Central memory CD8-positive, alpha-beta T cell (primary cell): ENCODE data around the gene GDF2.

Experiments used
- ATAC-seq: fragments of 150-1000 bp; cut with Tn5 transposase; replicated peaks from 2 replicates; pipeline ENCODE4 v1.10.0; 2022; ENCODE audit warnings: mild to moderate bottlenecking, moderate FRiP score, moderate number of reproducible peaks; ENCODE audit not compliant: poor library complexity, severe bottlenecking; ENCODE audit errors: extremely low read depth
- DNase-seq, 2 donors: peaks; one replicate each; pipeline ENCODE4 v3.0.0; 2021; ENCODE audit warnings: low spot score in 2 of 2
- H3K27ac Mint-ChIP-seq: one replicate; pipeline ENCODE4 v1.8.0; 2022; ENCODE audit warnings: low read depth, mild to moderate bottlenecking, moderate library complexity, mixed read lengths
- H3K27me3 Mint-ChIP-seq: one replicate; pipeline ENCODE4 v1.8.0; 2022; ENCODE audit warnings: mixed read lengths
- H3K36me3 Mint-ChIP-seq: one replicate; pipeline ENCODE4 v1.8.0; 2022; ENCODE audit warnings: mild to moderate bottlenecking, moderate library complexity, mixed read lengths; ENCODE audit not compliant: insufficient read depth
- H3K4me1 Mint-ChIP-seq: one replicate; pipeline ENCODE4 v1.8.0; 2022; ENCODE audit warnings: mixed read lengths
- H3K4me3 Mint-ChIP-seq: one replicate; pipeline ENCODE4 v1.8.0; 2022; ENCODE audit warnings: mild to moderate bottlenecking, moderate library complexity, mixed read lengths
- H3K9me3 Mint-ChIP-seq: one replicate; pipeline ENCODE4 v1.8.0; 2022; ENCODE audit warnings: mixed read lengths

GDF2 gene

DNA sequence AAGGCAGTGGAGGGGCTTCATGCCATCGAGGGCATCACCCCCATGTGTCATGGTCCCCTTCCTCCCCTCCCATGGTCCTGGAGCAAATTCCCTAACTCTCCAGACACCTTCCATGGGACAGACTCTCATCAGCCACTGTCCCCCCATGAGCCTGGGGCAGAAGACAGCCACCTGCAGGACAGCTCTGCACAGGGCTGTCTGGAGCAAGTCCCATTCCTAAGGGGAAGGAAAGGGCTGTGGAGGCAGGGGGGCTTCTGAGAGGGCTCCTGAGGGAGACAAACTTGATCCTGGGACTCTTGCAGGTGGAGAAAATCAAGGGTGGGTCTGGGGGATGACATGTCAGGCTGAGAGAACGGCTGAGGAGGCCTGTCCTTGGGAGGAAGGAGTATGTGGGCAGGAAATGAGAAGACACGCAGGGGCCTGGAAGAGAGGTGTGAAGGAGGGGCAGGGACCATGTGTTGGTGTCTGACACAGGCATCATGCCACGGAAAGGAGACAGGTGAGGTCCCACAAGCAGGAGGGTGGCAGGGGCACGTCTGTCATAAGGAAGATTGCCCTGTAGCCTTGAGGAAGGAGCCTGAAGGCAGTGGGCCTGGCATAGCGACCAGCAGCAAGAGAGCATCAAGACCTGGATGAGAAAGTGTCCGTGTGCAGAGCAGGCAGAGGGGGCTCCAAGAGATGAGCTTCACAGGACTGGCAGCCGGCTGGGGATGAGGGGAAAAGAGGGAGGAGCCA, 36.7 kb upstream of the GDF2 start:
- Mint-ChIP-seq H3K27ac (no peak overlapping the region), H3K4me3 (no peak overlapping the region), H3K9me3 (no peaks in the 10 kb centered on the region), H3K27me3 (no peaks in the 10 kb centered on the region), H3K36me3 (no peaks in the 10 kb centered on the region), H3K4me1 (peaks cover 15% of the 10 kb centered on the region)
- ATAC-seq = no peak
- DNase-seq = no peak

DNA sequence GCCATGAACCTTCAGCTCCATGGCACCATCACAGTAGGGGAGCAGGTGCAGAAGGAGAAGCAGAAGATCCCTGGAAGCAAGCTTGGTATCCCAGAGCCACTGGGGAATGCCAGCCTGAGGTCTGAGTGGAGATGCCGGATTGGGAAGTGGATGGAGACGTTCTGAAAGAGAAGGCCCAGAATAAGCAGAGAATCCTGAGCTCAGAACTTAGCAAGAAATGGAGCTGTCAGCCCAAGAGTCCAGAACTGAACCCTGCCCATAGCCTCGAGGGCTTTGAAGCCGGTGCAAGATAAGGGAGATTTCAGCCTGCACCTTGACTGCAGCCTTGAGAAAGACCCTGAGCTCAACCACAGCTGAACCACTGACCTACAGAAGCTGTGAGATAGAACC, 36.1 kb upstream of the GDF2 start:
- no peak for DNase-seq
- ATAC-seq = no peak
- no peaks in the 10 kb centered on the region for H3K27me3 Mint-ChIP-seq
- H3K27ac Mint-ChIP-seq = no peak overlapping the region
- no peak overlapping the region for H3K4me3 Mint-ChIP-seq
- H3K4me1 Mint-ChIP-seq = peaks cover 15% of the 10 kb centered on the region
- H3K36me3 Mint-ChIP-seq = no peaks in the 10 kb centered on the region
- H3K9me3 Mint-ChIP-seq = no peaks in the 10 kb centered on the region

DNA sequence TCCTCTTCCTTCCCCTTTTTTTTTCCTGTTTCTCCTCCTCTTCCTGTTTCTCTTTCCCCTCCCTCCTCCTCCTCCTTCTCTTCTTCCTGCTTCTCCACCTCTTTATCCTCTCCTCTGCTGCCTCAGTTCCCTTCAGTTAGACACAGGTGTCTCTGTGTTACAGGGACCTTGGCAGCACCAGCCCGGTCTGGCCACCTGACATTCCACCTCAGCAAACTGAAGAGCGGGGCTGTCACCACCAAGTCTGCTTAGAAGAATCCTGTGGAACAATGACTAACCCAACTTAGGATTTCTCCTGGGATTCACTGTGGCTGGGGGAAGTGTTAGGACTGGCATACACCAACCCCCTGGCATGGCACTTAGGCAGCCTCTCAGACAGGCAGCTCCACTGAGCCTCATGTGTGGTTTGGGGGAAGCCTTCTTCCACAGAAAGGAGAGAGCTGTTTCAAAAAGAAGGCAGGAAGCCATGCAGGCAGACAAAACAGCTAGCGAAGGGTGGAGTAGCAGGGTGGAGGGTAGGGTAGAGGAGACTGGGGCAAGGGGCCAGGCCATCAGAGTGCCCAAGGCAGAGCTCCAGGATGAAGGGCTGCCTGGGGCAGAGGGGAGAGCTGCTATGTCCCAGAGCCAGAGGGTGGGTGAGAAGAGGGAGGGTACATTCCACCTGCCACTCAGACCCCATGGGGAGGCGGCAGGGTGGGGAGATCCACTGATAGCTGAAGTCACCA, 35.5 kb upstream of the GDF2 start:
- no peak for DNase-seq
- Mint-ChIP-seq H3K27me3 (no peaks in the 10 kb centered on the region), H3K36me3 (no peaks in the 10 kb centered on the region), H3K4me1 (peaks cover 15% of the 10 kb centered on the region), H3K4me3 (no peak overlapping the region), H3K27ac (no peak overlapping the region), H3K9me3 (no peaks in the 10 kb centered on the region)
- no peak for ATAC-seq

DNA sequence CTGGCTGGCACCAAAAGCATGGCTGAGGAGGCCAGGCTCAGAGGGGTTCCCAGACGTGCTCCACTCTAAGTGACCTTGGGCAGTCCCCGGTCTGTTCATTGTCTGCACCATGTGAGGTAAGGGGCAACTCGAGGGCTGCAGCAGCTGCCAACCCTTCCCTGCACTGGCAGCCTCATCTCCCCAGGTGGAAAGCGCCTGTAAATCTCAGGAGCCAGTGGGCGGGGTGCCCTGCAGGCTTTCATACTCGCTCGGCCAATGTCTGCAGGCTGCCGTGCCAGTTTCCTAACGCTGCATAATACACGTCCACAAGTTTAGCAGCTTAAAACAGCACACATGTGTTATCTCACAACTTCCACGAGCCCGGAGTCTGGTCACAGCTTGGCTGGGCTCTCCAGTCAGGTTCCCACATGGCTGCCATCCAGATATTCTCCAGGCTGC, 34.9 kb upstream of the GDF2 start:
- DNase-seq (no peak), ATAC-seq (no peak)
- H3K27ac Mint-ChIP-seq = no peak overlapping the region
- no peaks in the 10 kb centered on the region for H3K27me3 Mint-ChIP-seq
- H3K4me1 Mint-ChIP-seq = peaks cover 15% of the 10 kb centered on the region
- no peaks in the 10 kb centered on the region for H3K9me3 Mint-ChIP-seq
- H3K36me3 Mint-ChIP-seq = no peaks in the 10 kb centered on the region
- no peak overlapping the region for H3K4me3 Mint-ChIP-seq

DNA sequence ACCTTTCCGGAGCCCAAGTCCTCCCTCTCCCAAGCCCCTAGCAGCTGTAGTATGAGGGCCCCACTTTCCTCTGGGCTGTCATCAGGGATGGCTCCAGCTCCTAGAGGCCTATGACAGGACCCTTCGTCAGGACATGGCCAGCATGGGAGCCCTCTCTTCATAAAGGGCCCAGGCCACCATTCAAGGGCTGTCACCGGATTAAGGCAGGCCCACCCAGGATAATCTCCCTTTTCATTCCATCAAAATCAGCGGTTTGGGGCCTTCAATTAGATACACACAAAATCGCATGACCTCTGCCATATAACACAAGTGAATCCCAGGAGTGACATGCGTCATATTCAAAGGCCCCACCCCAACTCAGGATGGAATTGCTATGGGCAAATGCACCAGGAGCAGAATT, 34.4 kb upstream of the GDF2 start:
- Mint-ChIP-seq H3K4me3 (no peak overlapping the region), H3K27me3 (no peaks in the 10 kb centered on the region), H3K36me3 (no peaks in the 10 kb centered on the region), H3K4me1 (peaks cover 15% of the 10 kb centered on the region), H3K27ac (no peak overlapping the region), H3K9me3 (no peaks in the 10 kb centered on the region)
- DNase-seq = no peak
- ATAC-seq = no peak

DNA sequence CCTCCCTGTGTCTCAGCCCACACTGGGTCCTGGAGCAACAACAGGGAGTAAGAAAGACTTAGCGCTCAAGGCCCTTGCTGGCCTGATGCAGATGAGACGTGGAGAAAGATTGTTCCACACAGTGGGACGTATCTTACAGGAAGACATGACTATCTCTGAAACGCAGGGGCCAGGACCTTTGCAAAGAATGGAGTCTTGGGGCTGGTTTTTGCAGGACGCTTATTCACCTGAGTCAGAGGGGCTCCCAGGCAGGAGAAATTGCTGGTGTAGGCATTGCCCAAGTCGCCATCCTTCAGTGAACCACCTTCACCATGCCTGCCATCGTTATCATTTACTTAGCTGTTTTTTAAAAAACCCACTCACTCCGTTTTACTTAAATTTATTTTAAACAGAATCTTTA, 34.0 kb upstream of the GDF2 start:
- no peak for DNase-seq
- Mint-ChIP-seq H3K4me3 (no peak overlapping the region), H3K9me3 (no peaks in the 10 kb centered on the region), H3K36me3 (no peaks in the 10 kb centered on the region), H3K27ac (no peak overlapping the region), H3K4me1 (peaks cover 15% of the 10 kb centered on the region), H3K27me3 (no peaks in the 10 kb centered on the region)
- ATAC-seq = no peak

DNA sequence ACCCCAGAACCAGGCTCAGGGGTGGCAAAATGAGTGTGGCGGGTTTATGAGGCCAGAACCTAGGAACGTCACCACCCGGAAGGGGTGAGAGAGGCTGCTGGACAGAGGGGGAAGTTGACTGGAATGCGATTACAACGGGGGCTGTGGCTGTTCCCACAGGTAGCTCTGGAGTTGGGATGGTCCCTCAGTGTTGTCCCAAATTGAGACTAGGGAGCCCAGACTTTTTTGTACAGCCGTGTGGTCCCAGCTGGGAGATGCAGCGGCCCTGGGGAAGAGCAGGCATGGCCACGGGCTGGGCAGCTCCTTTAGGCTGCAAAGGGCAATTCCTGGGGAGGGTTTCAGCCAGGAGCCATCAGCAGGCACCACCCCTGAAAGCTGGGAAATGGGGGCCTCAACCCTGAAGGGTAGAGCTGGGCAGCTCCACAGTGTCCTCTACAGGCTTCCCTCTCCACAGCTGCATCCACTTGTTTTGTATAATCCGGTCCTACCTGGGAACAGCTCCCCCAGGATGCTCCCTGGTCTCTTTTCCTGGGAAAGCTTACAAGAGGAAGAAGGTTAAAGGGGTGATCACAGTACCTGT, 33.2 kb upstream of the GDF2 start:
- Mint-ChIP-seq H3K4me1 (peaks cover 15% of the 10 kb centered on the region), H3K9me3 (no peaks in the 10 kb centered on the region), H3K27ac (no peak overlapping the region), H3K27me3 (no peaks in the 10 kb centered on the region), H3K4me3 (no peak overlapping the region), H3K36me3 (no peaks in the 10 kb centered on the region)
- ATAC-seq = no peak
- no peak for DNase-seq

DNA sequence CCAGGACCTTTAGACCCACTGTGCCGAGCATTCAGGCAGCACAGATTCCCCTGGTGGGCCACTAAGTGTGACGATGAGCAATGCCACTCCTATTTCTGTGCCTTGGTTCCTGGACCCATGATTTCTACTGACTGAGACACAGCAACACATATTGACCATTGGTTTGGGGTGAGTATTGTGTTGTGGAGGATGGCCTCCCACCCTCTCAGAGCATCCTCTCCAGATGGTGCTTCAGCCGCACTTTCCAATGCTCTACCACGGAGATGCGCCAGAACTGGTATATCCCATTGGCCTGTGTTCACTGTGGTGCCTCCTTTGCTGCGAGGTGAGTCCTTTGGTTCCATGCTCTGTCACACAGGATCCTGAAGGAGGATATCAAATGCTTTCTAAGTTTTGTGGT, 32.3 kb upstream of the GDF2 start:
- DNase-seq (no peak), ATAC-seq (no peak)
- no peaks in the 10 kb centered on the region for H3K9me3 Mint-ChIP-seq
- H3K4me1 Mint-ChIP-seq = peaks cover 15% of the 10 kb centered on the region
- no peak overlapping the region for H3K4me3 Mint-ChIP-seq
- no peaks in the 10 kb centered on the region for H3K36me3 Mint-ChIP-seq
- no peaks in the 10 kb centered on the region for H3K27me3 Mint-ChIP-seq
- H3K27ac Mint-ChIP-seq = no peak overlapping the region

DNA sequence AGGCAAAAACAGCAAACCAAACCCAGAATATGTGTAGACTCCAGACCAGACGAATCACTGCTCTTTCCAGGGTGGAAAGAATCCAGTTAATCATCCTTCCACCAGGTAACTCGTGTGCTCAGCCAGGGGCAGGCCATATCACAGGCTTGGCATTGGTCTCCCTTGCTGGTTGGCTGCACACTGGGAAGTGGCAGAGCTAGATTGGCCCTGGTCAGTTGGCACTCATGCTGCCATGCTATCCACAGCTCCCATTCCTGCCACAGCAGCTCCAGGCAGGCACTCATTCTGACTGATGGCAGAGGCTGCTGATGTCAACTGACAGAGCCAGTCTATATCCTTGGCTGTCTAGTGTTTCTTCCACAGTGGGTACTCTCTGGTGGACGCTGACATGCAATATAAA, 31.9 kb upstream of the GDF2 start:
- no peak overlapping the region for H3K4me3 Mint-ChIP-seq
- H3K9me3 Mint-ChIP-seq = no peaks in the 10 kb centered on the region
- H3K27me3 Mint-ChIP-seq = no peaks in the 10 kb centered on the region
- no peak overlapping the region for H3K27ac Mint-ChIP-seq
- peaks cover 14% of the 10 kb centered on the region for H3K4me1 Mint-ChIP-seq
- H3K36me3 Mint-ChIP-seq = no peaks in the 10 kb centered on the region
- ATAC-seq (no peak), DNase-seq (no peak)

DNA sequence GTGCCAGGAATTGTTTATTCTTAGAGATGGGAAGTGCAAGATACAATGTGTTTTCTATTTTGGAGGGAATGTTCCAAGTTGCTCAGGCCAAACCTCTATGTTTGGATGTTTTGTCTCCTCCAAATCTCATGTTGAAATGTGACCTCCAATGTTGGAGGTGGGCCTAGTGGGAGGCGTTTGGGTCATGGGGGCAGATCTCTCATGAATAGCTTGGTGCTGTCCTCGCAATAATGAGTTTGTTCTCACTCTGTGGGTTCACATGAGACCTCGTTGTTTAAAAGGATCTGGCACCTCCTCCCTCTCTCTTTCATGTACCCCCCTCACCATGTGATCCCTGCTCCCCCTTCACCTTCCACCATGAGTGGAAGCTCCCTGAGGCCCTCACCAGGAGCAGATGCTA, 30.6 kb upstream of the GDF2 start:
- no peak overlapping the region for H3K27ac Mint-ChIP-seq
- ATAC-seq (no peak), DNase-seq (no peak)
- H3K36me3 Mint-ChIP-seq = no peaks in the 10 kb centered on the region
- H3K4me1 Mint-ChIP-seq = peaks cover 2% of the 10 kb centered on the region
- H3K4me3 Mint-ChIP-seq = no peak overlapping the region
- H3K27me3 Mint-ChIP-seq = no peaks in the 10 kb centered on the region
- H3K9me3 Mint-ChIP-seq = no peaks in the 10 kb centered on the region

DNA sequence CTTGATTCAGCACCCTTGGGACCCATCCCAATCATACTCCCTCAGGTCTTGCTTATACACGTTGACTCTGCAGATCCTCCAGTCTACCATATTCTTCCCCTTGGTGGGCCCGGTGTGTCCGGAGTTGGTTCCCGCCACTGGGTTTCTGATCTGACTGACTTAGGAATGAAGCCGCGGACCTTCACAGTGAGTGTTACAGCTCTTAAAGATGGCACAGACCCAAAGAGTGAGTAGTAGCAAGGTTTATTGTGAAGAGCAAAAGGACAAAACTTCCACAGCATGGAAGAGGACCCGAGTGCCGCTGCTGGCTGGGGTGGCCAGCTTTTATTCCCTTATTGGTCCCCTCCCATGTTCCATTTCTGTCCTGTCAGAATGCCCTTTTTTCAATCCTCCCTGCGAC, 28.2 kb upstream of the GDF2 start:
- Mint-ChIP-seq H3K9me3 (no peaks in the 10 kb centered on the region), H3K27ac (no peak overlapping the region), H3K4me3 (no peak overlapping the region), H3K27me3 (no peaks in the 10 kb centered on the region), H3K36me3 (no peaks in the 10 kb centered on the region), H3K4me1 (no peaks in the 10 kb centered on the region)
- ATAC-seq = no peak
- no peak for DNase-seq

DNA sequence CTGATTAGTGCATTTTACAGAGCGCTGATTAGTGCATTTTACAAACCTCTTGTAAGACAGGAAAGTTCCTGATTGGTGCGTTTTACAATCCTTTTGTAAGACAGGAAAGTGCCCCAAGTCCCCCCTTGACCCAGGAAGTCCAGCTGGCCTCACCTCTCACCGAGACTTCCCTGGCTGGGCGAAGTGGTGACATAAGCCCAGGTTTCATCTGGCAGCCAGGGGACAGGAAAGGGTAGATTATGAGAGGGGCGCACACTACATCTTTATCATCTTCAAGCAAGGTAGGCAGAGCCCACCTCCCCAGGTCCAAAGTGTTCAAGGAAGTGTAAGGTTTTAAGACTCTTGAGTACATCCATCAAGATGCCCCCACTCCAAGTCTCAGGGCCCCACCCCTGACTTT, 27.8 kb upstream of the GDF2 start:
- Mint-ChIP-seq H3K9me3 (no peaks in the 10 kb centered on the region), H3K4me3 (no peak overlapping the region), H3K27ac (no peak overlapping the region), H3K27me3 (no peaks in the 10 kb centered on the region), H3K36me3 (no peaks in the 10 kb centered on the region), H3K4me1 (no peaks in the 10 kb centered on the region)
- no peak for ATAC-seq
- no peak for DNase-seq

DNA sequence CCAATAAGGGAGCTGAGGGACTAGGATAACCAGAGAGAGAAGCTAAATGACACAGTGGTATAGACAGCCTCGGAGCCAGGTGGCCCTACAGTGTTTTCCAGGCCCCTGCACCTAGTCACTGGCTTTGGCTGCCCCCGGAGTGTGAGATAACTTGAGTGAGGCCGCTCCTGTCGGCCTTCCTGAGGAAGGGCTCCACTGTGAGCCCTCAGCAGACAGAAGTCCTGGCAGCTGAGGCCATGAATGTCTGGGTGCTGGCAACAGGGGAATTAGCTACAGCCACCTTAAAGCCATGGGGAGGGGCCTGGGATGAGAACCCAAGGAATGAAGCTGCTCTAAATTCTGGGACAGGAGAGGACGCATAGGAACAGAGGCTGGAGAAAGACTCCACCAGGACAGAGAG, 26.8 kb upstream of the GDF2 start:
- ATAC-seq (no peak), DNase-seq (no peak)
- Mint-ChIP-seq H3K27me3 (peaks cover under 1% of the 10 kb centered on the region), H3K9me3 (no peaks in the 10 kb centered on the region), H3K4me3 (no peak overlapping the region), H3K27ac (no peak overlapping the region), H3K36me3 (no peaks in the 10 kb centered on the region), H3K4me1 (no peaks in the 10 kb centered on the region)
